Measurements from ENCODE around the gene ARHGEF10L. TPM values are rescaled to one million over a fixed set of nuclear protein-coding genes. Genes with fewer than 3 reads are reported as not detected.
A peak's percentile ranks its signal among the peaks of the same experiment; 100 is the strongest.
"Not testable (repeated sequence)": the region's sequence is repeated elsewhere in the genome, so short reads cannot be mapped to it uniquely, and the experiment has no call there.

Gene ARHGEF10L
- total and polyA plus RNA-seq, 5 experiments from 2014 or later = 0.27 to 0.34 TPM; not detected in 3

DNA sequence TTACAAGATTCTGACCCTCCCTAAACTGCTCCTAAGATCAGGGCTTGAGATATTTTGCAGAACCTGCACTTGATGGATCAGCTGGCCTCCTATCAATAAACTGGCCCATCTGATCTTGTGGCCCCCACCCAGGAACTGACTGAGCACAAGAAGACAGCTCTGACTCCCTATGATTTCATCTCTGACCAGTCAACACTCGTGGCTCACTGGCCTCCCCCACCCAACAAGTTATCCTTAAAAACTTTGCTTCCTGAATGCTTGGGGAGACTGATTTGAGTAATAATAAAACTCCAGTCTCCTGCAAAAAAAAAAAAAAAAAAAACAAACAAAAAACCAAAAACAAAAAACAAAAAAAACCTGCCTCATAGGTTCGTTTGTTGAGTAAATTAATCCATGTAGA, 206.8 kb downstream of the ARHGEF10L start:
- H3K36me3 Mint-ChIP-seq, H3K4me3 Mint-ChIP-seq, DNase-seq, H3K4me1 Mint-ChIP-seq, ATAC-seq, H3K27ac Mint-ChIP-seq, POLR2A ChIA-PET: not testable (repeated sequence)
- Mint-ChIP-seq H3K9me3 (peaks cover 0 to 17% (median 0%) of the 10 kb centered on the region in 9 donors), H3K27me3 (peaks cover 0 to 21% (median 12%) of the 10 kb centered on the region in 5 donors)

DNA sequence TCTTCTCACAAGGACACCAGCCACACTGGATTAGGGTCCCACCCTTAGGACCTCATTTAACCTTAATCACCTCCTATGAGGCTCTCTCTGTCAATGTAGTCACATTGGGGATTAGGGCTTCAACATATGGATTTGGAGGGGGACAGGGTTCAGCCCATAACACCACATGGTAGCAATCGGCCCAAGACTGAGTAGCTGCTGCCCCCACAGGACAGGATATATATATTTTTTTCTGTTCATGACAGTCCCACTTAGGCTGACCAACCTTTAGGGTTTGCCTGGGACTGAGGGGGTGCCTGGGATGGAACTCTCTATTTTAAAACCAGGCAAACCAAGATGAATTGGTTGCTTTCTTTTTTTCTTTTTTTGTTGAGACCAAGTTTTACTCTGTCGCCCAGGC, 207.4 kb downstream of the ARHGEF10L start:
- DNase-seq (peak in 1 of 10 donors; percentile 42), ATAC-seq (no peak)
- H3K27me3 Mint-ChIP-seq = peaks cover 0 to 18% (median 12%) of the 10 kb centered on the region in 5 donors
- H3K36me3 Mint-ChIP-seq = no peaks in the 10 kb centered on the region
- POLR2A ChIA-PET = no interaction called here
- H3K9me3 Mint-ChIP-seq = peaks cover 0 to 18% (median 1%) of the 10 kb centered on the region in 9 donors
- peaks cover 0 to 2% (median 0%) of the 10 kb centered on the region in 4 donors for H3K4me1 Mint-ChIP-seq
- no peak overlapping the region for H3K27ac Mint-ChIP-seq
- no peak overlapping the region for H3K4me3 Mint-ChIP-seq

Other genes with a start within 250 kb of the ARHGEF10L start
- 1 to 10 TPM; 3.9 to 4.3 TPM for gene PADI4, start 231.5 kb upstream of the ARHGEF10L start, total RNA-seq
- 10 to 100 TPM; 10.7 to 12.8 (median 11.8) TPM for gene PADI4, start 231.5 kb upstream of the ARHGEF10L start, polyA plus RNA-seq
- gene PADI6, start 167.5 kb upstream of the ARHGEF10L start, total RNA-seq = not detected
- not detected for gene PADI6, start 167.5 kb upstream of the ARHGEF10L start, polyA plus RNA-seq
- gene RCC2, start 100.0 kb upstream of the ARHGEF10L start, total RNA-seq = 10 to 100 TPM; 60.9 to 61.9 TPM
- 10 to 100 TPM; 20.8 to 37.5 (median 26.0) TPM for gene RCC2, start 100.0 kb upstream of the ARHGEF10L start, polyA plus RNA-seq
- gene ACTL8, start 215.6 kb downstream of the ARHGEF10L start, total RNA-seq = not detected
- gene ACTL8, start 215.6 kb downstream of the ARHGEF10L start, polyA plus RNA-seq = not detected